ENCODE results near the gene URAD.
"Not testable (repeated sequence)": the region's sequence is repeated elsewhere in the genome, so short reads cannot be mapped to it uniquely, and the experiment has no call there.

Gene URAD

DNA sequence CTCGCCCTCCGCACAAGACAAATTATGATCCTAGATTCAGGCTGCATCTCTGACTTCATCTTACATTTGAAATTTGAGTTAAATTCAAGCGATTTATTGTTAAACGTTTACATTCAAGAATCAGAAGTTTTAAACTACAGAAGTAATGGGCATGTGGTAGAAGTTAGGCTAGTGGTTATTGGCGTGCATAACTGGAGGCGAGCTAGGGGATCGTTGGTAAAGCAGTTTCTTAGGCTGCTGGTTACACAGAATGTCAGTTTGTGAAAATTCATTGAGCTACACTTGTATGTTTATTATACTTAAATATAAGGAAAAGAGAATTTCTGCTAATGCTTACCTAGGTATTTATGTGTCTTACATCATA lies 18.6 kb downstream of the URAD start:
- no peak for DNase-seq

DNA sequence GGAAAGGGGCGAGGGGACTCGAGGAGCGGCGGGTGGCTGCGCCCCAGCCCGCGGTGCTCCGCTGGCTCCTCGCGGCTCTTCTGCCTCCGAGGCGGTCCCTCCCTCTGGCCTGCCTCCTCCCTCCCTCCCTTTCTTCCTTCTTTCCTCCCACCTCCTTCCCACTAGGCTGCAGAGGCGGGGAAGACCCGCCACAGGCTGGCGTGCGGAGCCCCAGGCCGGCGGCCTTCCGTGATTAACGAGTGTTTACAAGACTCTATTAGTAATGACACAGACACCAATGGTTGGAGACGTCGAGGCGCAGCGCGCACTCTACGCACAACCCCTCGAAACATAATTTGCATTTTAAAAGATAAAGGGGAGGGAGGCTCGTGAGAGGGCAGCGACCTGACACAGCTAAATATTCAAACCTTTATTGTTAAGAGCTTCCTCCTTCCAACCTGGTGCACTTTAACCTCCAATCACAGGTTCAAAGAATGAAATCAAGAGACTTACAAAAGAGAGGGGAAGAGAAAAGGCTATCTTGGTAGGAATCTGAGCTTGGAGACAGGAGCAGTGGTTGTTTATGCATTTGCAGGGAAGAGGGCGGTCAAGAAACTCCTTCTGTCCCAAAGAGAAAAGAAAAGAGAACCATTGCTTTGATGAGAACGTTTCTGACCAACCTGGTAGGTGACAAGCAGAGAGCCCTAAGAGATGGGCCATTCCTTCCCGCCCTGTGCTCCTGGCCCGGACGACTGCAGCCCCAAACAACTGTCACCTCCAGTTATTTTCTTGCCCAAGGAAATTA lies 19.2 kb downstream of the URAD start, which contains the start of gene CDX2:
CDX2 (minus strand) TSS at position 234 of the 784 bp plus-strand sequence. CDS start 309 bp downstream, outside the sequence.
- no peak for DNase-seq

DNA sequence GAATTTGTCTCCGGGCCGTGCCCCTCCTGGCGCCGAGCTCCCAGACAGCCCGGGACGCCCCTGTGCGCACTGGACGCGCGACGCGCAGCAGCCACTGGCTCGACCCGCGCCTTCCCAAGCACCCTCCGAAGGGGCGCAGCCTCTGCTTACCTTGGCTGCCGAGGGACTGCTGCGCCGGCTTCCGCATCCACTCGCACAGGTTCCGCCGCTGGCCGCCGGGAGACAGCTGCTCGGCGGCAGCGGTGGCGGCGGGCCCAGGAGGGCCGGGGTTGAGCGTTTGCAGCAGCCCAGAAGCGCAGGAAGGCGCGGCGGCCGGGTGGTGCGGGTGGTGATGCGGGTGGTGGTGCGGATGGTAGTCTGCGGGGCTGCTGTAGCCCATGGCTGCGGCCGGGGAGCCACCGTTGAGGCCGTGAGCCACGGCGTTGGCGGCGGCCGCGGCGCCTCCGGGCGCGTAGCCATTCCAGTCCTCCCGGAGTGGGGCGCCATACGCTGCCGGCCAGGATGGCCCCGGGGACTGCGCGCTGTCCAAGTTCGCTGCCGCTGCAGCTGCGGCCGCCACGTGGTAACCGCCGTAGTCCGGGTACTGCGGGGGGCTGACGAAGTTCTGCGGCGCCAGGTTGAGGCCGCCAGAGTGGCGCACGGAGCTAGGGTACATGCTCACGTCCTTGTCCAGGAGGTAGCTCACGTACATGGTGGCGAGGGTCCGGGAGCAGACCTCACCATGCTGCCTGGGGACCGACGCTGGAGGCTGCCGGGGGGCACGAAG lies 20.0 kb downstream of the URAD start:
- DNase-seq, result no peak

DNA sequence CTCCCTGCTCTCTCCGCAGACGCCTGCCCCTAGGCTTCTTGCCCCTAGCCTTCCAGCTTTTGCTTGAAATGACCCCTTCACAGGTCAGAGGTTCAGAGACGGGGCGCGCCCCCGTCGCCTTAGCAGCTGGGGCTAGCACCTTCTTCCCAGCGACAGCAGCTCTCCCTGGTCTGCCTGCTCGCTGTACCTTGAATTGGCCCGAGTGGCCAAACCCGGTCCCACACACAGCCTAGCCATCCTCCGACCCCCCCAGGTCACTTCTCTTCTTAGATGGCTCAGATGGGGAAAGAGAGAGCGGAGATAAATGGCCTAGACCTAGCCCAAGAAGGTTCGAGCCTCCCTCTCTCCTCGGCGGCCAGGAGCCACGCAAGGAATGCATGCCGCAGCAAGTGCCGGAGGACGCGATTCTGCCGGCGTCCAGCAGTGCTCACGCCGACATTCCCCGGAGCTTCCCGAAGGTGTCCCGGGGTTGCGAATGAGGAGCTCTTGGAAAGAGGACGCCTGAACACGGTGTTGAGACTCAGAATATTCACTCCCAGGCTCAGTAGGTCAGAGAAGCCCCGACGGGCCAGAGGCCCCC lies 20.7 kb downstream of the URAD start:
- no peak for DNase-seq

DNA sequence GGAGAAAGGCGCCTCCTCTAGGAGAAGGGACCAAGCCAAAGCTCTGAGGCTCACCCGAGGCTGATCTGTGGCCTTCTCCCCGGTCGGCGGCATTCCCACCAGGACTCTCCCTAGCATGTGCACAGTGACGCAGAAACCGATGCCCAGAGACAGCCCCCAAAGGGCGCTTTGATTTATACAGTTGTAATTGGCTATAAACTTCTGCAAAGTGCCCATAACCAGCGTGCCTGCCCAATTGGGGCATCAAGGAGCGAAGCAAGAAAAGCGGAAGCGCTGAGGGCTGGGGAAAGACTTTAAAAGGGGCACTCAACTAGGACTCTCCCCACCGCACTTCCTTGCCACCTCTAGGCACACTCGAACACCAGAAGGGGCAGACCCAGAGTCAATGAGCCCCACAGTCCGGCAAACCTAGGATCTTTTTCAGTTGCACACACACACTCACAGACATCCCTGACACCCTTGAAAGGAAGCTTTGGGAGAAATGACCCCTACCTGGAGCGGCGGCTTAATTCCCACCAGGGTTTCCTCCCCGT lies 21.2 kb downstream of the URAD start:
- no peak for DNase-seq

DNA sequence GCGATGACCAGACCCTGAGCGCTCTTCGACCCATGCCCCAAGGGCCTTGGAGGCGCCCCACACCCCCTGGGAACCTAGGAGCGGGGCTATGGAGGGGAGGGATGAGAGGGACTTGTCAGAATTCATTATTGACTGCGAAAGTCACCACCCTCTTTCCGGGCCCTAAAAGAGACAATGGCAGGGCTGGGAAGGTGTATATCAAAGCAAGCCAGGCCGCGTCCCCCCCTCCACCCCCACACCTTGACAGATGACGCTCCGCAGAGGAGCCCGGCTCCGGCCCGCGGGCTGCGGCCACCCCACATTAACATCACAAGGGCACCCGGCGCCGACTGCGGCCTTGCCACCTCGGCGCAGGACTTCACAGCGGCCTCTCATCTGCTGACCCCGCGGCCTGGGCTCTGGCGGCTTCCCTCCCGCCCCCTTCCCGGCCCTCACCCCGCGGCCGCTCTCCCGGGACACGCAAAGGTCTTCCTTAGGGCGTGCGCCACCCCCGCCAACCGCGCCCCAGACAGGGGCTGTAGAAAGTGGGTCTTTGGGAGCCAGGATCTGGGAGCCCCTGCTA lies 21.8 kb downstream of the URAD start:
- DNase-seq, result no peak

DNA sequence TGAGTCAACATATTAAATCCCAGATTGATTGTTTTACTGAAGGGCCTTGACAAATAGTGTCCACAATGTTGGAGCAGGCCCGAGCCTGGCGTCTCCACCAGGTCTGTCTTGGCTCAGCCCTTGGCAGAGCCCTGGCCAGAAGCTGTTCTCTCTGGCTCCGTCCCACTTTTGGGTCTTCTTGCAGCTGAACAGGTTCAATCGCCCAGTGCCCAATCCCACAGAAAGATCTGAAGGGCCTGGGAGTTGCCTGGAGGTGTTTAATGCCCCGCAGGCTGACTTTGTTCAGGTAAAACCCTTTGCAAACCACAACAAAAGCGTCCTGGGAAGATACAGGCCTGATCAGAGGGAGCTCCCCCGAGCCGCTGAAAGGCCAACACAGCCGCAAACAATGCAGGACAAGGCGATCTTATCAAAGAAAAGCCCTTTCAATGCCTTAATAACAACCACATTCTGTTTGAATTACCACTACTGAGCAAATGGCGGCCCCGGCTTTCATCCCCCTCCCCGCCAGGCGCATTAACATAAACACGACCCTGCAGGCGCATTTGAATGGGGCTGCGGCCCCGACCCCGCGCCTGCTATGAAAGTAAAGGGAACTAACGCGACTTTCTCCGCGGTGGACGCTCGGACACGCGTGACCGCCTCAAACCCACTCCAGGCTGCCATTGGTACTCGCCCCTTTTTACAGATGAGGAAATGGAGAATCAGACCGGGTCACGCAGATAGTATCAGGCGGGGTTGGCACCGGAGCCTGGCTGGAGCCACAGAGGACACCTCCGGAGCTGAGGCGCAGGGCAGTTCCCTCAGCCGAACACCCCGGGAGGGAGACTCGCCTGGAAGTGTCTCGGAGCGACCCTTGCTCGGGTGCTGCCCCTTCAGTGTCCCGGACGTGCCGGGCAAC lies 22.5 kb downstream of the URAD start:
- no peak for DNase-seq

DNA sequence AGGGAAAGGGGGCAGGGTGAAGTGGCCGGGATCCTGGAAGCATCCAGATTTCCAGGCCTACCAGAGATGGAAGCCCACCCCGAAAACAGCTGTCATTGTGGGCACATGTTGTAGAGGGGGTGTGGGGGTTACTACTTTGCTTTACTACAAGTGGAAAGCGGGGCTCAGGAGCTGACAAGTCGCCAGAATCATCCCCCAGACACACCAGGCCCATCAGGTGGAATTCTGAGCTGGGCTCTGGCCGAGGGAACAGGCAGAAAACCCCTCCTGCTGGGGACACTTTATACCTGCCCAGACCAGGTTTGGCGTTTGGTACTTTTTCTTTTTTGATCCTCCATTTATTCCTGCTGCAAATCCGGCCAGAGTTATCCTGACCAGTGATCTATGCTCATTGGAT lies 23.2 kb downstream of the URAD start:
- DNase-seq, result no peak

DNA sequence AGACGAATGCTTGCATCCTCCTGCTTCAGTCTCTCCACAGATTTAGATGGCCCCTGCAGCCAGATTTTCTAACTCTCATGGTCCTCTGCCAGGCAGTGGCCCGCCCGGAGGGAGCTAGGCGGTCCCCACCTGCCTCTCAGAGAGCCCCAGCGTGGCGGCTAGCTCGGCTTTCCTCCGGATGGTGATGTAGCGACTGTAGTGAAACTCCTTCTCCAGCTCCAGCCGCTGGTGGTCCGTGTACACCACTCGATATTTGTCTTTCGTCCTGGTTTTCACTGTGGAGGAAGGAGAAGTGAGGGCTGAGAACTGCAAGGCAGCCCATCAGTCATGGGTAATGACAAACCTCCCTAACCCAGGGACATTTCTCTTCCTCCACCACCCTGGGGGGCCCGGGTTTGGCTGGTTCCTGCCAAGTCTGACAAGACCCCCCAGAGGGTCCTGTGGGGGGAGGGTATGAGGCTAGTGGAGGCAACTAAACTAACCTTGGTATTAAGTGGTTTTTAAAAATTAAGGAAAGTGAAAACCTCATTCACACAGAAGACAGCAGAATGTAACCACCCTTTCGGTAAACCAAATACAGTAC lies 23.7 kb downstream of the URAD start:
- no peak for DNase-seq

DNA sequence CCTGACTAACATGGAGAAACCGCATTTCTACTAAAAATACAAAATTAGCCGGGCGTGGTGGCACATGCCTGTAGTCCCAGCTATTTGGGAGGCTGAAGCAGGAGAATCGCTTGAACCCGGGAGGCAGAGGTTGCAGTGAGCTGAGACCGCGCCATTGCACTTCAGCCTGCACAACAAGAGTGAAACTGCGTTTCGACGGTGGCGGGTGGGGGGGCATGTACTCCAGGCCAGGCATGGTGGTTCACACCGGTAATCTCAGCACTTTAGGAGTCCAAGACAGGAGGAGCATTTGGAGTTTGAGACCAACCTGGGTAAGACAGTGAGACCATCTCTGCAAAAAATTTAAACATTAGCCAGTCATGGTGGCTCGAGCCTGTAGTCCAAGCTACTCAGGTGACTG lies 24.3 kb downstream of the URAD start:
- DNase-seq, result not testable (repeated sequence)

DNA sequence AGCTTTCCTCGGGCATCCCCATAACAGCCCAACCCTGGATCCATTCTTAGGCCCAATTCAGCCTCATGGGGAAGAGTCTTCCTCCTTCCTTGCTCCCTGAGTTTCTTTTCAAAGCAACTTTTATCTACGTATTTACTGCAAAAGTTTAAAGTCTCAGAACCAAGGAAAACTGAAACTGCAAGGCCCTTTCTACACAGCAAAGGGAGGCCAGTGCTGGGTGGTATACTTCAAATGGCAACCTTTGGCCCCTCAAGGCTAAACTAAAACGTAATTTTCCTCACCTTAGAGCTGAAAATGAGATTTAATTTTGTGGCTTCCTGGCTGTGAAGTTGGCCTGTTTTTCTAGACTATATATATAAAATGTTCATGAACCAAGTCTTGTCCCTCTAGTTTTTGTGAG lies 25.0 kb downstream of the URAD start:
- DNase-seq, result no peak

DNA sequence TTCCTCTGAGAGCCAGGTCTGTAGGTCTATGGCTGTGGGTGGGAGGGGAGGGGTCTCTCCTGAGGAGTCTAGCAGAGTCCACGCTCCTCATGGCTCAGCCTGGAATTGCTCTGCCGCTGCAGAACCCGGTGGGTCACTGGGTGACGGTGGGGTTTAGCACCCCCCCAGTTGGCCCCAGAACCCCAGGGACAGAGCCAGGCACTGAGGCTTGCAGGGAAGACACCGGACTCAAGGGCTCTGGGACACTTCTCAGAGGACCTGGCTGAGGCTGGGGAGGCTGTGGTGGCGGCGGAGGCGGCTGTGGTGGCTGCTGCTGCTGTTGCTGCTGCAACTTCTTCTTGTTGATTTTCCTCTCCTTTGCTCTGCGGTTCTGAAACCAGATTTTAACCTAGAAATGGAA lies 25.5 kb downstream of the URAD start:
- DNase-seq, result no peak

DNA sequence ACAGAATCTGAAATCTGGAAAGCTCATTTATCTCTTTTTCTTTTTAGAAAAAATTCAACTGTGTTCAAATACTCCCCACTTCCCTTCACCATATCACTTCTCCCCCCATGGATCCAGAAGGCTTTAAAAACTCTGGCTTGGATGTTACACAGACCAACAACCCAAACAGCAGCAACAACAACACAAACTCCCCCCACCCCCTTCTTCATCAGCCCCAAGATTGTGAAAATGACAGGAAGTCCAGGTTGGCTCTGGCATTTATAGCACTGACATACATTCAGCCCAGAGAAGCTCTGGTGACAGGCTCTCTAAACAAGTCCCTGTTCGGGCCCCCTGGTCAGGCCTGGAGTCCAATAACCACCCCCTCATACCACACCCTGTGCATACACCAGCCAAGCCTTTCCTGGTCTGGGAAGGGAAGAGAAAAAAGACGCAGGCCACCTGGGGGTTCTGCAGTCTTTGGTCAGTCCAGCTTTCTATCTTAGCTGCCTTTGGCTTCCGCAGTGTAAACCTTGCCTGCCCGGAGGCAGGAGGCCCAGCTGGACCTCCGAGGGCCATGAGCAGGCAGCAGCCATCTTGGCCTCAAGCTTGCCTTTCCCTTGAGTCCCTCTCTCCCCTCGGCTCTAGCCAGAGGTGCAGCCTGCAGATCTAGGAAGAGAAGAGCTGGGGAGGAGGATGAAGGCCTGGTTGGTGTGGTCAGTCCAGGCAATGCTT lies 26.2 kb downstream of the URAD start:
- DNase-seq, result no peak

DNA sequence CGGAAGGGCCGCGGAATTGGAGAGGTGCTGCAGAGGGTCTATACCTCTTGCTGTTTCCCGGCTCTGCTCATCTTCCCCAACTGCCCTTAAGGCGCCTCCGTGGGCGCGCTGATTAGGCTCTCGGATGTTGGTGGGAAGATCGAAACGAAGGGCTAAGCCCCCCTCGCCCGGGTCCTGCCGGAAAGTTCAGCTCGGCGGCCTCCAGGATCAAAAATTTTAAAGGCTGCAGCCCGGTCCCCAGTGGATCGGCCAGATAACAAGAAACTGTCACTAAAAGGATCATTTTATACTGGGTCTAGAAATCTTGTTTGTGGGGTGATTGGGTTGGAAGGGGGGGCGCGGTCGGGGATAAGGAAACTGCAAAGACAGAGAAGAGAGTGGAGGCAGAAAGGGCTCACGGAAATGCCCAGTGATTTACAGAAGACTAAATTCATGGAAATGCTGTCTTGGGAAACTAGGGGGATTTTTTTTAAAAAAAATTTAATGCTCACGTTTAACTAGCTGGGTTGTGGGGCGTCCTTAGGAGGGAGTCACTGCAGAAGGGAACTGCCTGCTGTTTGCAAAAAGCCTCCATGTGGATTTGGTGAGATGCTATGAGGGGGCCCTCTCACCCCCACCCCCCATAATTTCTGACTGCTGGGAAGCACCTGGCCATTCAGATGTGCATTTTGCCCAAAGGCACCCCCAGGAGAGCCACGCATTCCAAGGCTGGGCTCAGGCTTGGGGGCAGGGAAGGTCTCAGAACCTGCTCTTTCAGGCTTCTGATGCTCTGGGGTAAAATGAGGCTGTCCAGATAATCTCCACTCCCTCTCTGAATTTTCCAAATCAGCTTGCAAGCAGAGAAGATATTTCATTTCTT lies 27.0 kb downstream of the URAD start:
- DNase-seq, result no peak

DNA sequence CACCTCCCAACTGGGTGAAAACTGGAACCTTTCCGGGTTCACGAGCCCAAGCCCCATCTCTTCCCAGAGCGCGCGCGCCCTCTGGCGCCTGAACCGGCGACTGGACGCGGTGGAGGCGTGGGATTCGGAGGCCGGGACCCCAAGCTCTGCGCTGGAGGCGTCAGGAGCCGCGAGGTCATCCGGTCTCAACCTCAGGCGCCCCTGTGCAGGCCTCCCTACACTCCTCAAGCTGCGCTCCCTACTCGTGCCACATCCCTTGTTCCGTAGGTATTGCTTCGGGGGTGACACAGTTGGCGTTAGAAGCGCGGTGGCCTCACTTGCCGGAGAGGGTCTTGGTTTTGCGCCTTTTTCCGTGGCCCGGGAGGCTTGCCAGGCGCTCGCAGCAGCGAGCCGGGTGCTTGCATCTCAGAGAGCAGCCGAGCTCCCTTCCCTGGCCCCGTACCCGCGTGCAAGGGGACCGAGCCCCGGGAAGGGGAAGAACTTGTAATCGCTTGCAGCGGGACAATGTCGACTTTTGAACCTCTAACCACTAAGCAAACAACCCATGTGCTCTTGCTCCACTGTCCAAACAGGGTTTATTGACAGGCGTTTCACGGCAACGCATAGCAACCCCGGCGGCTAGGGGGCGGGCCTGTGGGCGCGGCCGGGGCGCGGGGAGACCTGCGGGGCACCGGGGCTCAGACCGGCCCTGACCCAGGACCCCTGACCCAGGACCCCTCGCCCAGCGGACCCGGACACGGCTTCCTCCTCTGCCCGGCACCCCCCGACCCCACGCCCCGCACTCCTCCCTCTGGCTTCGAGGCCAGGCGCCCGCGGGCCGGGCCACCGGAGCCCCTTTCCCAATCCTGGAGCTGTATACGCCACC lies 27.9 kb downstream of the URAD start:
- no peak for DNase-seq

DNA sequence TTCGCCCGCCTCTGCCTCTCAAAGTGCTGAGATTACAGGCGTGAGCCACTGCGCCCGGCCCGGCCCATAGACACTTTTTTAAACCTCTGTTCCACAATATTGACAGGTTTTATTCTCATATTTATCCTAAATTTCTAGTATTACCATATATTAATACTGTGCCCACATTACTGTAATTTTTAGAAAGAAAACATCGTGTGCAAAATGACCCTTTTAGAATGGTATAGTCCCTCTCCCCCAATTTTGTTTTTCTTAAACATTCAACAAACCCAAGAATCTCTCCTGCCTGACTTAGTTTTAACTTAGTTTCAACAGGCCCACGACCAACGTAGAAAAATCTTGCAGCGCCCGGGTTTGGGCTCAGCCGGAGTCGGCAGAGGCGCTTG lies 28.5 kb downstream of the URAD start:
- no peak for DNase-seq

DNA sequence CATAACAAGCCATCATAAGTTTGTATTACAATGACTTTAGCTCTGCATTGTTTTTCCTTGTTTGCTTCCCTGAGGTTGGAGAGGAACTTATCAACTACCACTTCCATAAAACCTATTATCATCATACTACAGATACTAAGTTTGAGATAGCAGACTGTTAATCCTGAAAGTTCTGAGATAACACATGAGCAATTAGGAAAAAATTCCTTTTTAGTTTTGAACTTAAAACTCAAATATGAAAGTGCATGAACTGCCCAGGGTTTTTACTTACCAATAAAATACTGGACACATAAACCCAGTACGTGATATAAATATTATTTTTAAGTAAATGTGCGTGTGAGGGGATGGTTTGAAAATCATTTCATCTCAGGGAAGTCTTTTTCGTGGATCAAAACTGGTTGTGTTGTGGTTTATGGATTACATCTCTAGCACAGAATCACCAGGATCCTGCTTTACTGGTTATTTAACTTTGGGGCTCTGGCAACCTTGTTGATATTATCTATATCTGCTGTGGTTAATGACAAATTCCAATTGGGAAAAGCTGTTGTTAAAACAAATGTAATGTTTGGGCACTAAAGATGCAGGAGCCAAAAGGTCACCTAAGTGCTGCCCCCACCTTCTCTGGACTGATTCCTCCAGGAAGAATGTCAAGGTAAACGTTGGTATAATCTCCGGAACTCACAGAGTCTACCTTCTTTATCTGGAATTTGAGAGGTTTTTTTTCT lies 31.8 kb downstream of the URAD start:
- DNase-seq, result no peak

DNA sequence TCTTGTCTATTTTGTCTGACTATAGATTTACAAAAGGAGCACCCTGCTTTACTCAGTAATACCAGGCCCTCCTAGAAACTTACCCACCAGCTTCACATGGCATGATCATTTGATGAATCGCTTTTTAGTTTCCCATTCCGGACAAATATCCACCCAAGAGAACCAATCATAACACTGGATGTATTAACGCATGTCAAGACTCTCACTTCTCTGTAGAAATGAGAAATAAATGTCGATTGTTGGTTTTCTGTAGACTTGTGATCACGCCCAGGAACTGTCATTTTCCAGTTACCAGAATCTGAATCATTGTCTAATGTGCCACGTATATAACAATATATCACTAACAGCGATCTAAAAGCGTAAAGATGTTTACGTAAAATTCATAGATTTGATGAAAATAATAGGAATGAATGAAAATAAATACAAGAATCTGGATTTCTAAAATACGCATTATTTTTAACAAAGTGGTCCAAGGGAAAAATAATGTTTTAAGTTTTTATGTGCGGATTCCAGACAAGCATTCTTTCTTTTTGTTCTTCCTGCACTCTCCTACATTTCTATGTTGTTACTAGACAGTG lies 33.4 kb downstream of the URAD start:
- DNase-seq, result no peak

All from fibroblast of skin of back (primary cell).